DND-41 (cell line): ENCODE results near the gene ZNRF2.

Source experiments
- EZH2 ChIP-seq: IDR thresholded peaks from 3 replicates; pipeline ENCODE4 v1.6.1; 2012; ENCODE audit warnings: borderline replicate concordance, low read depth, mild to moderate bottlenecking, moderate library complexity, low read length, inconsistent platforms; ENCODE audit not compliant: severe bottlenecking
- TF ChIP-seq, protein P1 (sequence below): IDR thresholded peaks from 2 replicates; pipeline ENCODE4 v1.5.1; 2012; ENCODE audit warnings: borderline replicate concordance, low read length, moderate library complexity, mild to moderate bottlenecking; ENCODE audit not compliant: poor library complexity, severe bottlenecking; ENCODE audit errors: extremely low read depth

DNA sequence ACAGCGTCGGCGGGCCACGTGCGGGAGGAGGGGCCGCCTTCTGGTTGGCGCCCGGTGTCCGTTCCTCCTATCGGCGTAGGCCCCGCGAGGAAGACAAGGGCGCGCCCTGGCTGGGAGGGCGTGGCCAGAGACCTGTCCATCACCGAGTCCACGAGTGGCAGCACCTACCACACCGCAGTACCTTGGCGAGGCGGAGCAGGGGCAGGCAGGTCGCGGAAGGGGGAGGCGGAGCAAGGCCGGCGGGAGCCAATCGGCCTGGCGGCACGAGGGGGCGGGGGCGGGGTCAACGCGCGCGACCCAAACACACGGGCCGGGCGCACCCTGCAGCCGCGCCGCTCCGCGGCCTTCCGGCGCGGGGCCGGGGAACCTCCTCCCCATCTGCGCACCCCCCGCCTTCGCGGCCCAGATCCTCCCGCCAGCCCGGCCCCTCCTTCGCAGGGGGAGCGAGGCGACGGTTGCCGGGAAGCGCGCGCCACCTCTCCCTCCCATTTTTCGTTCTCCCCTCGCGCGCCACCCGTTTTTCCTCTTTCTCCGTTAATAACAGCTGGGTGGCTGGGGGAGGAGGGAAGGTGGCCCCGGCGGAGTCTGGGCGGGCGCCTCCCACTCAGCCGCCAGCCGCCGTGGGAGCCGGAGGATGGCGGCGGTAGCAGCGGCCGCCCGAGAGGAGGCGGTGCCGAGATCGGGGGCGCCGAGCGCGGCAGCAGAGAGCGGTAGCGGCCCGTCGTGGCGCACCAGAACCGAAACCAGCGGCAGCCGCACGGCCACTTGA lies at the start of gene ZNRF2:
- TF ChIP-seq, protein P1, sequence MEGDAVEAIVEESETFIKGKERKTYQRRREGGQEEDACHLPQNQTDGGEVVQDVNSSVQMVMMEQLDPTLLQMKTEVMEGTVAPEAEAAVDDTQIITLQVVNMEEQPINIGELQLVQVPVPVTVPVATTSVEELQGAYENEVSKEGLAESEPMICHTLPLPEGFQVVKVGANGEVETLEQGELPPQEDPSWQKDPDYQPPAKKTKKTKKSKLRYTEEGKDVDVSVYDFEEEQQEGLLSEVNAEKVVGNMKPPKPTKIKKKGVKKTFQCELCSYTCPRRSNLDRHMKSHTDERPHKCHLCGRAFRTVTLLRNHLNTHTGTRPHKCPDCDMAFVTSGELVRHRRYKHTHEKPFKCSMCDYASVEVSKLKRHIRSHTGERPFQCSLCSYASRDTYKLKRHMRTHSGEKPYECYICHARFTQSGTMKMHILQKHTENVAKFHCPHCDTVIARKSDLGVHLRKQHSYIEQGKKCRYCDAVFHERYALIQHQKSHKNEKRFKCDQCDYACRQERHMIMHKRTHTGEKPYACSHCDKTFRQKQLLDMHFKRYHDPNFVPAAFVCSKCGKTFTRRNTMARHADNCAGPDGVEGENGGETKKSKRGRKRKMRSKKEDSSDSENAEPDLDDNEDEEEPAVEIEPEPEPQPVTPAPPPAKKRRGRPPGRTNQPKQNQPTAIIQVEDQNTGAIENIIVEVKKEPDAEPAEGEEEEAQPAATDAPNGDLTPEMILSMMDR = peak; percentile 51
- no peak for TF ChIP-seq EZH2
